Parathyroid adenoma (tissue), 2 donors: ENCODE data around the gene MPZL1.
A peak's percentile ranks its signal among the peaks of the same experiment; 100 is the strongest.

ENCODE experiments used
- H2AFZ ChIP-seq: fragments of 300-600 bp; sonication (generic); one replicate; pipeline ENCODE4 v1.7.0; 2017; ENCODE audit warnings: antibody characterized with exemption, mild to moderate bottlenecking
- H3K27ac ChIP-seq: fragments of 300-600 bp; sonication (generic); one replicate; pipeline ENCODE4 v1.7.0; 2017
- H3K27me3 ChIP-seq: fragments of 300-600 bp; sonication (generic); one replicate; pipeline ENCODE4 v1.7.0; 2017; ENCODE audit warnings: low read length; ENCODE audit not compliant: control insufficient read depth, insufficient read depth
- H3K36me3 ChIP-seq: fragments of 300-600 bp; sonication (generic); one replicate; pipeline ENCODE4 v1.7.0; 2017; ENCODE audit warnings: low read length; ENCODE audit not compliant: control insufficient read depth, insufficient read depth
- H3K4me1 ChIP-seq: fragments of 300-600 bp; sonication (generic); one replicate; pipeline ENCODE4 v1.7.0; 2017; ENCODE audit warnings: control low read depth
- H3K4me2 ChIP-seq: fragments of 300-600 bp; sonication (generic); one replicate; pipeline ENCODE4 v1.7.0; 2017; ENCODE audit warnings: low read length
- H3K4me3 ChIP-seq: fragments of 300-600 bp; sonication (generic); one replicate; pipeline ENCODE4 v1.7.0; 2017; ENCODE audit warnings: low read depth, low read length
- H3K79me2 ChIP-seq: fragments of 300-600 bp; sonication (generic); one replicate; pipeline ENCODE4 v1.7.0; 2017; ENCODE audit warnings: control low read depth
- H3K9ac ChIP-seq: fragments of 300-600 bp; sonication (generic); one replicate; pipeline ENCODE4 v1.7.0; 2017; ENCODE audit warnings: mild to moderate bottlenecking
- H3K9me3 ChIP-seq: fragments of 300-600 bp; sonication (generic); one replicate; pipeline ENCODE4 v1.7.0; 2017; ENCODE audit warnings: low read length; ENCODE audit not compliant: control insufficient read depth
- TF ChIP-seq, protein P1 (sequence below): fragments of 300-600 bp; sonication (generic); IDR thresholded peaks from one replicate; pipeline ENCODE4 v1.7.0; 2017; ENCODE audit warnings: antibody characterized with exemption, mild to moderate bottlenecking
- donor health status: primary hyperparathyroidism.

Gene MPZL1

DNA sequence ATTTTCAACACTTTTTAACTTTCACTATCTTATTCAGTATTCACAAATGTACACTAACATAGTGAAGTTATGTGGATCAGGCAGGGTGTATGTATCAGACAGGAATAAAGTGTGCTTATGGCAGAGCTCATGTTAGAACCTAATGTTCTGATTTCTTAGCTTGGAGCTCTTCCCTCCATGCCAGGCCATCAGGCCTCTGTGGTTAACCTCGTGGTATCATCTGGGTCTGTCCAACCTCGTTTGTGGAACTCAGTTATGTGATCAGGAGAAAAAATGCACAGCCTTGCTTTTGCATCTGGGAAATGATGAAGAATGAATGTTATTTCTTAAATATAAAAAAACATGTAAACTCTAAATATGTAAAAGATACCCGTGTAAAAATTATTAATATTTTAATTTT is 86.9 kb downstream of the MPZL1 start:
- H3K27ac ChIP-seq = no peak overlapping the region
- TF ChIP-seq, protein P1, sequence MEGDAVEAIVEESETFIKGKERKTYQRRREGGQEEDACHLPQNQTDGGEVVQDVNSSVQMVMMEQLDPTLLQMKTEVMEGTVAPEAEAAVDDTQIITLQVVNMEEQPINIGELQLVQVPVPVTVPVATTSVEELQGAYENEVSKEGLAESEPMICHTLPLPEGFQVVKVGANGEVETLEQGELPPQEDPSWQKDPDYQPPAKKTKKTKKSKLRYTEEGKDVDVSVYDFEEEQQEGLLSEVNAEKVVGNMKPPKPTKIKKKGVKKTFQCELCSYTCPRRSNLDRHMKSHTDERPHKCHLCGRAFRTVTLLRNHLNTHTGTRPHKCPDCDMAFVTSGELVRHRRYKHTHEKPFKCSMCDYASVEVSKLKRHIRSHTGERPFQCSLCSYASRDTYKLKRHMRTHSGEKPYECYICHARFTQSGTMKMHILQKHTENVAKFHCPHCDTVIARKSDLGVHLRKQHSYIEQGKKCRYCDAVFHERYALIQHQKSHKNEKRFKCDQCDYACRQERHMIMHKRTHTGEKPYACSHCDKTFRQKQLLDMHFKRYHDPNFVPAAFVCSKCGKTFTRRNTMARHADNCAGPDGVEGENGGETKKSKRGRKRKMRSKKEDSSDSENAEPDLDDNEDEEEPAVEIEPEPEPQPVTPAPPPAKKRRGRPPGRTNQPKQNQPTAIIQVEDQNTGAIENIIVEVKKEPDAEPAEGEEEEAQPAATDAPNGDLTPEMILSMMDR = no peak
- H3K79me2 ChIP-seq = no peaks in the 10 kb centered on the region
- H2AFZ ChIP-seq = no peak overlapping the region
- no peaks in the 10 kb centered on the region for H3K36me3 ChIP-seq
- peaks cover 3% of the 10 kb centered on the region for H3K9me3 ChIP-seq
- H3K27me3 ChIP-seq = no peaks in the 10 kb centered on the region
- H3K4me3 ChIP-seq = no peak overlapping the region
- no peak overlapping the region for H3K4me2 ChIP-seq
- H3K9ac ChIP-seq = no peak overlapping the region
- H3K4me1 ChIP-seq = no peaks in the 10 kb centered on the region

DNA sequence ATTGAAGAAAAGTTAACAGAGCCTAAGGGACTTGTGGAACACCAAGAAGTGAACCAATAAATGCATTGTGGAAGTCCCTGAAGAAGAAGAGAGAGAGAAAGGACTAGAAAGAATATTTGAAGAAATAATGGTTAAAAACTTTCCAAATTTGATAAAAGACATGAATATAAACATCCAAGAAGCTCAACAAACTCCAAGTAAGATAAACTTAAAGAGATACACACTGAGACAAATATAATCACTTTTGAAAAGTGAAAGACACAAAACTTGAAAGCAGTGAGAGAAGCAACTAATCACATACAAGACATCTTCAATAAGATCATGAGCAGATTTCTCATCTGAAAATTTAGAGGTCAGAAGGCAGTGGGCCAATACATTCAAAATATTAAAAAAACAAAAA is 91.2 kb downstream of the MPZL1 start:
- Histone ChIP-seq H3K9ac (no peak overlapping the region), H2AFZ (no peak overlapping the region), H3K4me1 (no peaks in the 10 kb centered on the region), H3K4me2 (no peak overlapping the region), H3K27me3 (no peaks in the 10 kb centered on the region), H3K9me3 (peaks cover 3% of the 10 kb centered on the region), H3K27ac (no peak overlapping the region), H3K79me2 (no peaks in the 10 kb centered on the region), H3K36me3 (no peaks in the 10 kb centered on the region), H3K4me3 (no peak overlapping the region)
- TF ChIP-seq, protein P1 = no peak

DNA sequence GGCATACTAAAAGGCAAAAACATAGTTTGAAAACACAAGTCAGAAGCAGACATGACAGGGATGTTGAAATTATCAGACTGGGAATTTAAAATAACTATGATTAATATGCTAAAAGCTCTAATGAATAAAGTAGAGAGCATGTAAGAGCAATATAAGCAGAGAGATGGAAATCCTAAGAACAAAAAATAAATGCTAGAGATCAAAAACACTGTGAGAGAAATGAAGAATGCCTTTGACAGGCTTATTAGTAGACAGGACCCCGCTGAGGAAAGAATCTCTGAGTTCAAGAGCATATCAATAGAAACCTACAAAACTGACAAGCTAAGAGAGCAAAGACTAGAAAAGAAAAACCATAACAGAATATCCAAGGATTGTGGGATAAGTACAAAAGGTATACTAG is 93.9 kb downstream of the MPZL1 start:
- Histone ChIP-seq H3K9me3 (peaks cover 3% of the 10 kb centered on the region), H3K36me3 (no peaks in the 10 kb centered on the region), H3K4me1 (no peaks in the 10 kb centered on the region), H3K27me3 (no peaks in the 10 kb centered on the region), H2AFZ (no peak overlapping the region), H3K4me2 (no peak overlapping the region), H3K27ac (no peak overlapping the region), H3K4me3 (no peak overlapping the region), H3K79me2 (no peaks in the 10 kb centered on the region), H3K9ac (no peak overlapping the region)
- TF ChIP-seq, protein P1 = no peak

DNA sequence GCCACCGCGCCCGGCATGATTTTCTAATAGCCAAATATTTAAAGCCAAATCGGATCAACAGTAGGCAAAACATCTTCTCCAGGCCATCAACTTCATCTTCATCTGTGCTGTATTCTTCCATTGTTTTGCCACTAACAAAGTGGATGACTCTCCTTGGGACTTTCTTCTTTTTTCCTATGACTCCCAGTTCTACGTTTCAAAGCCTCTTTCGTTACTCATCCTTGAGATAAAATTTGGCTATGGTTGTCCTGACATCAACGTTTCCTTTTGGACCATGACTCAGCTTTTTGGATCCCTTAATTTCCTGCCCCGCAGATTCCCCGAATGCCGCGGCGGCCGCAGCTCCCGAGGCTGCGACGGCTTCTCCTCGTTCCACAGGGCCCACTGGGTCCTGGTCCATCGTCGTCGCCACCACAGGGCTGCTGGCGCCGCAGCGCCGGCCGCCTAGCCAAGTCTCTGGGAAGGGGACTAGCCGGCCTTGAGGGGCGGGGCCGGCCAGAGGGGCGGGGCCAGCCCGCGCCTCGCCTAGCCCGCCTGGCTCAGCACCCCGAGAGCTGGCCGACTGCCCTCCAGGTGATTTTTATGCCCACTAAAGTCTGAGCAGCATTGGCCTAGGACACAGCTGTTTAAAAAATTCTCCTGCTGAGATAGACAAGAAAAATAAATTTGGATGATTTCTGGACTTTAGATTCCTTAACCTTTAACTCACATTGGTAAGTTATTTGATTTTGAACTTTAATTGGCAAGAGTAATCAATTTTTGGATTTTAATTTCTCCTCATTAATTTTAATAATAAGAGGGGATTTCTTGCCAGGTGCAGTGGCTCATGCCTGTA is 98.3 kb downstream of the MPZL1 start:
- H3K4me1 ChIP-seq = no peaks in the 10 kb centered on the region
- H3K27me3 ChIP-seq = no peaks in the 10 kb centered on the region
- no peaks in the 10 kb centered on the region for H3K36me3 ChIP-seq
- H3K4me3 ChIP-seq = peak overlapping the region; percentile 48
- no peaks in the 10 kb centered on the region for H3K79me2 ChIP-seq
- TF ChIP-seq, protein P1 = no peak
- H2AFZ ChIP-seq = peak overlapping the region; percentile 72
- H3K27ac ChIP-seq = peak overlapping the region; percentile 36
- H3K9me3 ChIP-seq = no peaks in the 10 kb centered on the region
- H3K9ac ChIP-seq = no peak overlapping the region
- peak overlapping the region; percentile 72 for H3K4me2 ChIP-seq
